K562 (cell line): ENCODE results near the gene GEMIN2. TPM values are rescaled to one million over a fixed set of nuclear protein-coding genes. Genes with fewer than 3 reads are reported as not detected.

Experiments used
- ATAC-seq: fragments of 200-7000 bp; cut with Tn5 transposase; 3 replicates; pipeline ENCODE4 v1.9.1; 2020; ENCODE audit warnings: moderate library complexity
- BruUV-seq: library from RNA; stranded (reverse); fragments of 400-500 nt; replicated peaks from 2 replicates; lab custom pipeline; 2021; lab: Mats Ljungman, UMichigan
- CTCF ChIA-PET: fragments of 300-600 bp; formaldehyde crosslinking; extraction: SDS; loops from one replicate; lab custom pipeline; 2021; ENCODE audit warnings: low intra/inter-chr PET ratio; lab: Yijun Ruan, JAX
- POLR2A ChIA-PET: fragments of 300-600, 350-650 bp; sonication (Branson Sonifier 250); formaldehyde crosslinking; extraction: SDS; loops from one replicate; lab custom pipeline; 2021; ENCODE audit warnings: antibody characterized with exemption, inconsistent platforms; lab: Yijun Ruan, JAX
- DNase-seq, 4 experiments: peaks; one replicate each; pipeline versions ENCODE4 v3.0.0 to v3.0.0-alpha.2; 2011 to 2018; ENCODE audit warnings: low spot score in 3 of 4, mixed read lengths in 3 of 4; ENCODE audit errors: extremely low read depth in 1 of 4
- FAIRE-seq: peaks from 2 replicates; lab custom pipeline; 2011; peaks lifted over from hg19 to GRCh38; lab: Jason Lieb, UNC
- H2AFZ ChIP-seq: 2 replicates; pipeline ENCODE4 v1.6.0; 2011; ENCODE audit warnings: low read depth, low read length, control low read depth, inconsistent platforms
- H3K27ac ChIP-seq: fragments of 200-600 bp; 3 replicates; pipeline ENCODE4 v1.8.0; 2011; ENCODE audit warnings: low read depth, mild to moderate bottlenecking, control low read depth, inconsistent platforms, low read length, moderate library complexity, mixed read lengths; ENCODE audit errors: extremely low read depth
- H3K27me3 ChIP-seq, 2 experiments: fragments of 300-600 bp in 1 of 2; 2 replicates in 1 of 2; 3 replicates in 1 of 2; pipeline versions ENCODE4 v1.6.0 to v1.8.0; 2011; ENCODE audit warnings: inconsistent platforms in 2 of 2, low read length in 2 of 2, mild to moderate bottlenecking in 1 of 2, mixed read lengths in 1 of 2, moderate library complexity in 1 of 2; ENCODE audit not compliant: control insufficient read depth in 2 of 2, insufficient read depth in 2 of 2
- H3K36me3 ChIP-seq: fragments of 300-600 bp; 3 replicates; pipeline ENCODE4 v1.8.0; 2011; ENCODE audit warnings: mild to moderate bottlenecking, low read length, inconsistent platforms; ENCODE audit not compliant: control insufficient read depth, insufficient read depth
- H3K4me1 ChIP-seq, 2 experiments: fragments of 200-600 bp in 1 of 2; replicated peaks in 1 of 2; 2 replicates in 1 of 2; 3 replicates in 1 of 2; pipeline versions ENCODE4 v1.5.1 to v1.8.0; 2011; ENCODE audit warnings: inconsistent platforms in 2 of 2, low read length in 2 of 2, mild to moderate bottlenecking in 1 of 2, mixed read lengths in 1 of 2, moderate library complexity in 1 of 2; ENCODE audit not compliant: control insufficient read depth in 2 of 2, insufficient read depth in 2 of 2
- H3K4me2 ChIP-seq: 2 replicates; pipeline ENCODE4 v1.6.1; 2011; ENCODE audit warnings: low read length, control low read depth, inconsistent platforms, mixed read lengths; ENCODE audit not compliant: insufficient read depth
- H3K4me3 ChIP-seq: fragments of 200-600 bp; sonication (generic), shearing (Covaris generic); 2 replicates; pipeline ENCODE4 v1.5.1; 2016; ENCODE audit warnings: control low read depth, inconsistent platforms
- H3K79me2 ChIP-seq: fragments of 200-600 bp; 3 replicates; pipeline ENCODE4 v1.8.0; 2011; ENCODE audit warnings: low read length, inconsistent platforms; ENCODE audit not compliant: control insufficient read depth, insufficient read depth
- H3K9ac ChIP-seq, 2 experiments: 2 replicates each; pipeline versions ENCODE4 v1.6.0 to v1.6.1; 2011; ENCODE audit warnings: low read depth in 2 of 2, low read length in 2 of 2, control low read depth in 1 of 2, inconsistent platforms in 1 of 2, mild to moderate bottlenecking in 1 of 2, mixed read lengths in 1 of 2; ENCODE audit not compliant: insufficient read depth in 1 of 2
- H3K9me1 ChIP-seq: one replicate; pipeline ENCODE4 v1.6.0; 2011; ENCODE audit warnings: inconsistent platforms, mild to moderate bottlenecking, low read length, moderate library complexity; ENCODE audit not compliant: control insufficient read depth, insufficient read depth
- H3K9me3 ChIP-seq: replicated peaks from 2 replicates; pipeline ENCODE4 v1.5.1; 2011; ENCODE audit warnings: low read depth, low read length, inconsistent platforms; ENCODE audit not compliant: control insufficient read depth, insufficient read depth
- H4K20me1 ChIP-seq: replicated peaks from 2 replicates; pipeline ENCODE4 v1.6.1; 2011; ENCODE audit warnings: low read length, inconsistent platforms, mixed read lengths; ENCODE audit not compliant: control insufficient read depth, insufficient read depth
- BRCA1 ChIP-seq, 2 experiments: fragments of 450-650 bp in 1 of 2; sonication (generic) in 1 of 2; formaldehyde crosslinking in 1 of 2; IDR thresholded peaks; 2 replicates each; pipeline versions ENCODE4 v1.5.0 to v1.6.1; 2017 to 2020; ENCODE audit warnings: mild to moderate bottlenecking in 1 of 2, missing genetic modification reagents in 1 of 2
- BRF2 ChIP-seq: IDR thresholded peaks from 3 replicates; pipeline ENCODE4 v1.6.1; 2011; ENCODE audit warnings: borderline replicate concordance, mild to moderate bottlenecking; ENCODE audit not compliant: insufficient read length, insufficient read depth
- EP300 ChIP-seq: IDR thresholded peaks from 2 replicates; pipeline ENCODE4 v1.6.1; 2012; ENCODE audit warnings: low read length, improper control_type of control experiment
- MEIS2 ChIP-seq: fragments of 450-650 bp; IDR thresholded peaks from 2 replicates; pipeline ENCODE4 v1.6.1; 2014; ENCODE audit warnings: mild to moderate bottlenecking; ENCODE audit not compliant: partially characterized antibody
- RREB1 ChIP-seq: fragments of 250-450 bp; sonication (Bioruptor Pico); IDR thresholded peaks from 2 replicates; pipeline ENCODE4 v1.4.0; 2020
- SMARCB1 ChIP-seq: IDR thresholded peaks from 2 replicates; pipeline ENCODE4 v1.6.1; 2011; ENCODE audit warnings: improper control_type of control experiment, low read depth; ENCODE audit not compliant: insufficient read length
- USF2 ChIP-seq: sonication (generic); formaldehyde crosslinking; IDR thresholded peaks from 2 replicates; pipeline ENCODE4 v1.5.0; 2020; ENCODE audit warnings: missing genetic modification reagents
- ZNF316 ChIP-seq: fragments of 450-650 bp; IDR thresholded peaks from 2 replicates; pipeline ENCODE4 v1.6.1; 2016
- ZNF408 ChIP-seq: fragments of 250-450 bp; sonication (Bioruptor Pico); IDR thresholded peaks from 2 replicates; pipeline ENCODE4 v1.4.0; 2020; ENCODE audit warnings: low read depth, mild to moderate bottlenecking, moderate library complexity
- WGBS: fragments of 100-300 bp; shearing (Covaris generic); methylation state at CpG from one replicate; pipeline ENCODE4 v1.1.6; 2016; ENCODE audit warnings: low coverage, mixed read lengths; ENCODE audit not compliant: insufficient coverage; ENCODE audit errors: missing lambda C conversion rate; 5-methylcytosine and 5-hydroxymethylcytosine counted together
- in situ Hi-C: fragments of 300-500 bp; cut with MboI; formaldehyde crosslinking; loops from 4 replicates; pipeline ENCODE4 v1.15.0; 2018; ENCODE audit warnings: inconsistent platforms, mixed read lengths
- intact Hi-C: fragments of 100-400 bp; cut with micrococcal nuclease; formaldehyde crosslinking; loops from 2 replicates; pipeline ENCODE4 v1.14.2; 2022
- polyA plus RNA-seq, 8 experiments: library from polyadenylated mRNA; depleted of rRNA in 4 of 8; stranded (reverse) in 5 of 8; unstranded in 3 of 8; fragments of >200 nt; fragmentation: Nextera tagmentation in 2 of 8; fragmentation: Illumina TruSeq in 1 of 8; extraction: Ambion mirVana in 2 of 8; extraction: Trizol in 1 of 8; gene quantifications; 2 replicates each; pipeline versions ENCODE4 v1.2.1 to v1.2.3, GENCODE V29; 2011 to 2014; ENCODE audit warnings: inconsistent platforms in 1 of 8, missing spikeins in 1 of 8
- total RNA-seq, 7 experiments: library from RNA; depleted of rRNA in 6 of 7; stranded (reverse); fragments of >200 nt in 6 of 7; fragmentation: Illumina TruSeq in 2 of 7; extraction: Trizol in 2 of 7; gene quantifications; 2 replicates each; pipeline versions ENCODE4 v1.2.1 to v1.2.3, GENCODE V29; 2011 to 2021; ENCODE audit warnings: low replicate concordance in 1 of 7
- TF ChIP-seq, protein P1 (sequence below): fragments of 450-650 bp; IDR thresholded peaks from 2 replicates; pipeline ENCODE4 v1.6.1; 2016; ENCODE audit warnings: borderline replicate concordance

The GEMIN2 gene
- total and polyA plus RNA-seq, 9 of the 15 experiments (the other 6 are each of a cell fraction or from before 2014, with no cell fraction given), result 23.0 to 87.6 (median 45.5) TPM

GRCh38 chr14:39113685-39114072, 444 bp upstream of the GEMIN2 start (continued):
- TF ChIP-seq BRF2 (no peak), MEIS2 (no peak), ZNF316 (no peak), BRCA1 (IDR thresholded peaks at IDR 0.05) (no peak), BRCA1 (CRISPR knock-in tag; IDR thresholded peaks at IDR 0.05) (no peak)
- TF ChIP-seq, all 486 proteins: peak for 0

DNA sequence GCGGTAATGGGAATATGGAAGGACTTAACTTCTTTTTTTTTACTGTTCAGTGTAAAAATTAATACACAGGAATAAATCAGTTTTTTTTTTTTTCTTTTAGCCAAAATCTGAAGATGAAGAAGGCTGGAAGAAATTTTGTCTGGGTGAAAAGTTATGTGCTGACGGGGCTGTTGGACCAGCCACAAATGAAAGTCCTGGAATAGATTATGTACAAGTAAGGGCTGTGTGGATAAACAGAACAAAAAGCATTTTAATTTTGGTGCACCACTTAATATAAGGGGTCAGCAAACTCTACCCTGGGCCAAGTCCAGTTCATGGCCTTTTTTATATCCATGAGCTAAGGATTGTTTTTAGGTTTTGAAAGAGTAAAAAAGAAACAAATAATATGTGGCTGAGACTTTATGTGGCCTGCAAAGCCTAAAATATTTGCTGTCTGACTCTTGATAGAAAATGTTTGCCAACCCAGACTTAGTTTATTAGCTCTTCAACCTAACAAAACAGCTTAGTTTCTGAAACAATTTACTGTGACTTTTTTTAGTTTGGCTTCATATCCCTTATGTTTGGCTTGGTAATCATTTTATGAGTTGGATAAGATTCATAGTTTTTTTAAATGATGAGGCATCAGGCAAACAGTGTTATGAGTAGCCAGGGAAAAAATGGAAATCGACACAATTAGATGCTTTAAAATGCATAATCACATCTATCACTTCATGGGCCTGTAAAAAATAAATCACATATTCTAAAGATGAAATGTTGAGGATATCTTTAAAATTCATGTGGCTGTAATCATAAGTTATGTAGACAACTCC, 8.4 kb downstream of the GEMIN2 start:
- H3K4me3 ChIP-seq, result no peak overlapping the region
- no peaks in the 10 kb centered on the region for H3K9me3 ChIP-seq
- no peaks in the 10 kb centered on the region for H3K79me2 ChIP-seq
- H3K36me3 ChIP-seq, result peaks cover 60% of the 10 kb centered on the region
- POLR2A ChIA-PET, result no interaction called here
- ATAC-seq (no peak), FAIRE-seq (no peak), DNase-seq (no peak)
- intact Hi-C loops, result no loop called here
- no peaks in the 10 kb centered on the region for H3K9me1 ChIP-seq
- 92% methylated on average over 3 of the region's 3 CpGs for WGBS
- no peak overlapping the region for H3K27ac ChIP-seq
- no peak overlapping the region for H3K4me2 ChIP-seq
- no peaks in the 10 kb centered on the region for H3K27me3 ChIP-seq
- in situ Hi-C loops, result no loop called here
- no peaks in the 10 kb centered on the region for H3K4me1 ChIP-seq
- no peak overlapping the region for H2AFZ ChIP-seq
- CTCF ChIA-PET, result no interaction called here
- H3K9ac ChIP-seq, result no peak overlapping the region
- BruUV-seq, result no TSS peak
- H4K20me1 ChIP-seq, result no peaks in the 10 kb centered on the region
- TF ChIP-seq RREB1 (CRISPR knock-in tag), result no peak
- no peak for TF ChIP-seq EP300
- TF ChIP-seq USF2, result no peak
- TF ChIP-seq, protein P1, sequence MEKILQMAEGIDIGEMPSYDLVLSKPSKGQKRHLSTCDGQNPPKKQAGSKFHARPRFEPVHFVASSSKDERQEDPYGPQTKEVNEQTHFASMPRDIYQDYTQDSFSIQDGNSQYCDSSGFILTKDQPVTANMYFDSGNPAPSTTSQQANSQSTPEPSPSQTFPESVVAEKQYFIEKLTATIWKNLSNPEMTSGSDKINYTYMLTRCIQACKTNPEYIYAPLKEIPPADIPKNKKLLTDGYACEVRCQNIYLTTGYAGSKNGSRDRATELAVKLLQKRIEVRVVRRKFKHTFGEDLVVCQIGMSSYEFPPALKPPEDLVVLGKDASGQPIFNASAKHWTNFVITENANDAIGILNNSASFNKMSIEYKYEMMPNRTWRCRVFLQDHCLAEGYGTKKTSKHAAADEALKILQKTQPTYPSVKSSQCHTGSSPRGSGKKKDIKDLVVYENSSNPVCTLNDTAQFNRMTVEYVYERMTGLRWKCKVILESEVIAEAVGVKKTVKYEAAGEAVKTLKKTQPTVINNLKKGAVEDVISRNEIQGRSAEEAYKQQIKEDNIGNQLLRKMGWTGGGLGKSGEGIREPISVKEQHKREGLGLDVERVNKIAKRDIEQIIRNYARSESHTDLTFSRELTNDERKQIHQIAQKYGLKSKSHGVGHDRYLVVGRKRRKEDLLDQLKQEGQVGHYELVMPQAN, result no peak
- no peak for TF ChIP-seq ZNF408 (CRISPR knock-in tag)
- TF ChIP-seq SMARCB1, result no peak
